HK-2 (cell line): ENCODE data around the gene PHLDA2.
A peak's percentile ranks its signal among the peaks of the same experiment; 100 is the strongest.

Experiments used
- DNase-seq: peaks from one replicate; pipeline ENCODE4 v3.0.0-alpha.2; 2018; ENCODE audit not compliant: unreplicated experiment

Gene PHLDA2

DNA sequence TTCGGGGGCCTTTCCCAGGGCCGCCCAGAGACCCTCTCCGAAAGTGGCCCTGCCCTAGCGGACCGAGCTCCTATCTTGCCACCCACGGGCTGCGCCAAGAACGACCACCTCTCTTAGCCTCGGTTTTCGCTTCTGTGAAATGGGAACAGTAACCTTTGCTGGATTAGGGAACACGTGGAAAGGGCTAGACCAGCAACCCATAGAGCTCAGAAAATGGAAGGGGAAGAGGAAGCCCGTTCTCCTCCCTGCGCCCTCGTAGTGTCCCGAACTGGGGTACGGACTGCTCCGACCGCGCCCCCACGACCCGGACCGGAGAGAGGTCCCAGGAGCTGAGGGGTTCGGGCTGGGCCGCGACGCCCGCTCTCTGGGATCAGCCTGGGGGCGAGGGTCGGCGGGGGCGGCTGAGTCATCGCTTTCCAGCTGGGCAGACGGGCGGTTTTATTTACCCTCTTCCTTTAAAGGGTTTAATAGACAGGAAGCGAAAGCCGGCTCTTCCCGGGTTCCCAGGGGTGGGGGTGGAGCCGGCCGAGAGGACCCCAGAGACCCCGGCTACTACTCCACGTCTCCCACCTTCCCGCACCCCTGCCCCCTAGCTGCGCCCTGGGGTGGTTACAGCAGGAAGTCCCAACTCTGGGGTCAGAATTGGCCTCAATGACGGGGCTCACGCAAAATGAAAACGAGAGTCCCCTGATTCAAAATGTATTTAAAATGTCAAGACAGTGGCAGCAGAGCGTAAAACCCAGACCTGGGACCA, 907 bp upstream of the PHLDA2 start:
- DNase-seq: peak; percentile 50

DNA sequence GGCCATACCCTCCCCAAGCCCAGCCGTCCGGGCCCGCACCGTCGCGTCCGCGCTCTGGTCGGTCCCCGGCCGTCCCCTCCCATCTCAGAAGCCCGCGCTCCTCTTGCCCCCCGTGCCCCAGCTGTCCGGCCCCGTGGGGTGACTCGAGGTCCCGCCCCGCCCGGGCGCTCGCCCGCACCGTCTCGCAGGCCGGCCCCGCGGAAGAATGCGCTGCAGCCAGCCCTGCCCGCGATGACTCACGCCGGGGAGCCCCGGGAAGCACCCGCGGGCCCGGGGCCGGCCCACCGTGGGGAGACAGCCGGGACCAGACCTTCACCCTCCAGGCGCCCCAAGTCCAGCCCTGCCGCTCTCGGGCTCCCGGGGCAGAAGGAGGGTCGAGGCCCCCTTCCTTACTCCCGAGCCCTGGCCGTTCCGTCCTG, 320 bp upstream of the PHLDA2 start:
- peak; percentile 67 for DNase-seq

- peak; percentile 49 for DNase-seq
Observed at GRCh38 chr11:2927851-2928604, 1.2 kb downstream of the PHLDA2 start.

DNA sequence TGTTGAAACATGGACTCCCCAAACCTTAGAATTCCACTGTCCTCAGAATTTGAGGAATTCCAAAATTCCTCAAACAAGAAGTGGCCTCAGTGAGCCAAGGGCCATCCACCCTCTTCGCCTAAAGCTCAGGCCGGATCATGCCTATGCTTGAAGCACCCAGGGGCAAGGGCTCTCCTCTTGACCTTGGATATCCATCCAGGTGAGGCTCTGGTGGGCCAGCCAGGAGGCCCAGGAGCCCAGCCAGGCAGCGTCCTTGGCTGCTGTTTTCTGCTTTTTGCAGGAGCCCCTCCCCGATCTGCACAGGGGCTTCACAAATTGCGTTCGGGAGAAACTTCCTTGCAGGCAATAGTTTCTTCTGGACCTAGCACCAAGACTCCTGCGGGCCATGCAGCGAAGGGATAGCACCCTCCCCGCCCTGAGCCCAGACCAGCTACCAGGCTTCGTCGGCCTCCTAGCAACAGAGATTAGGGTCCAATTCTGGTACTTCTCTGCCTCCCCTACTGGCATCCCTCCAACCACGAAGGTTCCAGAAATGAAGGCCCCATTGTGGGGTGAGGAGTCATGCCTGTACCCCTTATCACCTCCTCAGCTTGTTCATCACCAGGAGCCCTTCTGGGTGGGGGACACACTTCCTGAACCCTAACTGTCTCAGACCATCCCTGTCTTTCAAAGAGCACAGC, 2.0 kb downstream of the PHLDA2 start:
- DNase-seq: no peak

- no peak for DNase-seq
Observed at GRCh38 chr11:2926611-2927051, 2.6 kb downstream of the PHLDA2 start.

DNA sequence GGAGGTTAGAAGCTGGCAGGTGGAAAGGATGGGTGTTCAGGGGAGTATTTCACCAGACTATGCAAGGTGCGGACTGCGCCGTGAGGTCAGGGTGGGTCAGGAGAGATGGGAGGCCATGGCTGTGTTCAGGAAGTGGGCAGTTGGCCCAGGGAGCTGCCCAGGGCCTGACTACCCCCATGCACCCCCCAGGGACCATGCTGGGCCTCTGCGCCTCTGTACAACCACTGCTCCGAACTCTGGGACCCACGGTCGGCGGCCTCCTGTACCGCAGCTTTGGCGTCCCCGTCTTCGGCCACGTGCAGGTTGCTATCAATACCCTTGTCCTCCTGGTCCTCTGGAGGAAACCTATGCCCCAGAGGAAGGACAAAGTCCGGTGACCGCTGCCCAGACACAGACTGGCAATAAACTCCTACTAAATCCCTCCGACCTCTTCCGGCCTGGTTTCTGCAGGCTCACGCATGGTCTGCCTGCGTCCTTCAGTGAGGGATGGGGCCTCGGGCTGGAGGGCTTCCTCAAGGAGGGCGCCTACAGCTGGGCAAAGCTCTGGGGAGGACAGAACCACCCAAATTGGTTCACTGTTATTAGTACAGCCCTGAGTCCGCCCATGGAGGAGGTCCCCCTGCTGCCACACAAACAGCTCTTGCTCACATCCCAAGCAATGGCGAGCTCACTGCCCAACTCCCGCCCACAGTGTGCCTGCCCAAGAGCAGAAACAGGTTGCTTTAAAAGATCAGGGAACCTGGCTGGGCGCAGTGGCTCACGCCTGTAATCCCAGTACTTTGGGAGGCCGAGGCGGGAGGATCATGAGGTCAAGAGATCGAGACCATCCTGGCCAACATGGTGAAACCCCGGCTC, 4.2 kb downstream of the PHLDA2 start:
- no peak for DNase-seq

GRCh38 chr11:2924381-2924780, 4.8 kb downstream of the PHLDA2 start:
- no peak for DNase-seq

- no peak for DNase-seq
Observed at GRCh38 chr11:2923446-2924375, 5.5 kb downstream of the PHLDA2 start.

DNA sequence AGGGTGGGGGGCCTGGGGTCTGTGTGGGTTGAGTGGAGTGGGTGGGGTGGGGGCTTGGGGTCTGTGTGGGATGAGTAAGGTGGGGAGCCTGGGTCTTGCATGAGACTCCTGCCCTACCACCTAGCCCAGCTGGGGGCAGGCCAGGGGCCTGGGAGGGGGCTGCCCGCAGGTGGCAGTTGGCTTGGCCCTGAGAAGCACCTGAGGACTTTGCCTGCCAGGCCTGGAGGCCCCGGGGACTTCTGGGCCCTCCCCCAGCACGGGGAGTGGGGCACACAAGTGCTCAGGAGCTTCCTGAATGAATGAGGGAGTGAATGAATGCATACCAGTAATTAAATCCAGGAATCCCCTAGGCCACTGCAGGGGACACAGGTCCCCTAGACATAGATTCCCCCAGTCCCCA, 6.6 kb downstream of the PHLDA2 start:
- DNase-seq: no peak

DNA sequence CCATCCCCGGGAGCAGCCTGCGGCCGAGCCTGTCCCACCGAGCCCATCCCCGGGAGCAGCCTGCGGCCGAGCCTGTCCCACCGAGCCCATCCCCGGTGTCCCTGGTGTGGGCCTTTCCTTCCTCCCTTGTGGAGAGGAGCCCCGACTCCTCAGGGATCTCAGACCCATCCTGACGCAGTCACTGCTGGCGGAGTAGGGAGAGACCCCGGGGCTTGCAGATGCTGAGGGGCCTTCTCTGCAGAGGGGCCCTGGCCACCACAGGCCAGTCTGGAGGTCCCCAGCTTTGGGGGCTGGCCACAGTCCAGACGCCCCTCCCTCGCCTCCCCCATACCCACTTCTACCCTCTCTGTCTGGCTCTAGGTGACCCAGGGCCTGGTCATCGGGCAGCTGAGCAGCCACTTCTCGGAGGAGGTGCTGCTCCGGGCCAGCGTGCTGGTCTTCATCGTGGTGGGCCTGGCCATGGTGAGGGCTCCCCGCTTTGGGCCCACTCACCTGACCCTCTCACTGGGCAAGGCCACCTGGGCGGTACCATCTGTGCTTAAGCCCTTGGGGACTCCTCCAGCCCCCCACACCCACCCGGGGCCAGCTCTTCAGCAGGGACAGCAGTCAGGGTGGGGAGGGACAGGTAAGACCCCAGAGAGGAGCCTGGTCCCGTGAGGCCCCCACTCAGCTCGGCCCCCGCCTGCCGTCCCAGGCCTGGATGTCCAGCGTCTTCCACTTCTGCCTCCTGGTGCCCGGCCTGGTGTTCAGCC, 7.3 kb downstream of the PHLDA2 start:
- DNase-seq: no peak

DNA sequence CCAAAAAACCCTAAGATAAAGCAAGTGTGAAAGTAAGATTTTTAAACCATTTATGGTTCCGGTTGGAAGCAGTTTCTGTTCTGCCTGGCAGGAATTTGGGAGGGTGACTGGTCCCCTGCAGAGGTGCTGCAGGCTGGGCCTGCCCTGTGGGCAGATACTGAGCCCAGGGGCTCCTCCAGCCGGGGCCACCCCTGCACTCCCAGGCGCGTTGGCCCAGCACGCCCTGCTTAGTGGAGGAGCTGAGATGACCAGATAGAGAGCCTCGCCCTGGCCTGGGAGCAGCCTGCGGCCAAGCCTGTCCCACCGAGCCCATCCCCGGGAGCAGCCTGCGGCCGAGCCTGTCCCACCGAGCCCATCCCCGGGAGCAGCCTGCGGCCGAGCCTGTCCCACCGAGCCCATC, 8.0 kb downstream of the PHLDA2 start:
- no peak for DNase-seq

DNA sequence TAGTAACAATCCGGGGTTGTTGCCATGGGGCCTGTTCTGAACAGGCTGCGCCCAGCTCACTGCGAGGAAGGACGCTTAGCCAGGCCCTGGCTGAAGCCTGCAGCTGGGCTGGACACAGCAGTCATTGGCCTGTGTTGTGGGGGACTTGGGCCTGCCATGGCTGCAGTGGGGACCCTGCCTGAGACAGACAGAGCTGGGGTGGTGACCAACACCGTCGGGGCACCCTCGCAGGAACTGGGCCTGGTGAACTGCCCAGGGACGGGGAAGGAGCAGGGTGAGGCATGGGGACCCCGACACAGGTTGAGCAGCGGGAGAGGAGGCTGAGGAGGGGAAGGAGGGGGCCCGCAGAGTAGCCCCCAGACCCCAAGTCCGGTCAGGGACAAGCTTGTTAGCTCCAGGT, 8.9 kb downstream of the PHLDA2 start:
- no peak for DNase-seq

GRCh38 chr11:2919837-2920236, 9.4 kb downstream of the PHLDA2 start:
- no peak for DNase-seq

DNA sequence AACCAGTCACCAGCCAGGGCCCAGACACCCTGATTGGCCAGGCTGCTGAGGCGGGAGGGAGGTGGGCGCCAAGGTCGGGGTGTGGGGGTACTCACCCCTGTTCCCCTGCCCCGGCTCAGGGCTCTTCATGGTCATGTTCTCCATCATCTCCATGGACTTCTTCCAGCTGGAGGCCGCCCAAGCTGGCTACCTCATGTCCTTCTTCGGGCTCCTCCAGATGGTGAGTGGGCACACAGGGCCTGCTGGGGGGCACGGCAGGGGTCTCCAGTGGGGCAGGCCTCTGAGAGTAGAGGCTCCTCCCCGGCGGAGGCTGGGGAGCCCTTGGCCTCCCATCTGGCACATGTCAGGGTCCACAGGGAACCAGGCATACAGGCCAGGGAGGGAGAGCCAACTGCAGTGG, 10.0 kb downstream of the PHLDA2 start:
- no peak for DNase-seq

- no peak for DNase-seq
Observed at GRCh38 chr11:2917842-2918490, 11.3 kb downstream of the PHLDA2 start.

GRCh38 chr11:2916892-2917645, 12.2 kb downstream of the PHLDA2 start:
- DNase-seq: no peak

DNA sequence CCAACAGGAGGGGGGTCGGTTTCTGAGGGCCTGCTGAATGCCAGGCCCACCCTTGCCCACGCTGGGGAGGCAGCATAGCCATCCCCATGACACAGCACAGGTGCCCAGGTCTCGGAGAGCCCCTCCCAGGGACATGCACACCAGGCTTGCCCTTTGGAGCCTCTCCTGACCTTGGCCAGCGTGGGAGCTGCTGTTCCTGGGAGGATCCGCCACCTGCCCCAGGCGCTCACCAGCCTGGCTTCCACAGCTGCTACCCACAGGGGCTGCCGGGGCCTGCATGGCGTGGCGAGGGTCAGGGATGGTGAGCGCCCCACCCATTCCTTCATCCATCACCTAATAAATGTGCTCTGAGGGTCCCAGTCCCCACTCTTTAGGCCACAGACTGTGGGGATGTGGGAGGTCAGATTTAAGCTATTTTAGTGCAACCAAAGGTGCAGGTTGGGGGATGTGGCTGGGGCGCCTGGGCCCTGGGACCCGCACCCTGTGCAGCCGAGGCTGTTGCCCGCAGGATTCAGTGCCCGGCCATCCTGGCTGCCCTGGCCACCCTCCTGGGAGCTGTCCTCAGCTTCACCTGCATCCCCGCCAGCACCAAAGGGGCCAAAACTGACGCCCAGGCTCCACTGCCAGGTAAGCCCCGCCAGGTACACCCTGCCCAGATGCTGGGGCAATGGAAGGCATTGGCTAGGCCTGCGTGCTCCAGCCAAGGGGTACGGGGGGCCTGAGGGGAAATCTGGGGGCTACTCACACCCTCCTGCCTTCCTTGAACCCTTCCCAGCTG, 12.9 kb downstream of the PHLDA2 start:
- DNase-seq: no peak

- no peak for DNase-seq
Observed at GRCh38 chr11:2915473-2915872, 13.7 kb downstream of the PHLDA2 start.
